Tibial nerve (tissue), 3 donors: Measurements from ENCODE around the gene LBH.

Experiments
- POLR2A ChIP-seq, 2 donors: fragments of 450-650 bp; IDR thresholded peaks; one replicate each; pipeline ENCODE4 v1.6.1; 2017; ENCODE audit warnings: antibody characterized with exemption in 2 of 2, mild to moderate bottlenecking in 2 of 2, moderate library complexity in 2 of 2
- TF ChIP-seq, protein P1 (sequence below), 5 experiments: fragments of 200-600 bp in 3 of 5; fragments of 450-650 bp in 2 of 5; sonication (generic) in 3 of 5; IDR thresholded peaks; one replicate each; pipeline ENCODE4 v1.5.1; 2016 to 2019; ENCODE audit warnings: antibody characterized with exemption in 5 of 5, mild to moderate bottlenecking in 3 of 5, moderate library complexity in 2 of 5

DNA sequence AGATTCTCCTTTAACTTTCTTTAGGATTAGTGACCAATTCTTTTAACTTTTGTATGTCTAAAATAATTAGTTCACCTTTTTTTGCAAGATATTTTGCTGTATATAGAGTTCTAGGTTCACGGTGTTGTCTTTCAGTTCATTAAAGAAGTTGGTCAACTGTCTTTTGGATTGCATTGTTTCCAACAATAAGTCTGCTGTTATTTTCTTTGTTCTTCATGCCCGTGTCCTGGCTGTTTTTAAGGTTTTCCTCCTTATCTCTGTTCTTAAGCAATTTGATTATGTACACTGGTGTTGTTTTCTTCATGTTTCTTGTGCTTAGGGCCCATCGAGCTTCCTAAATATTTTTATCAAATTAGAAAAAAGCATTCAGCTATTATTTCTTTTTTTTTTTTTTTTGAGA is 54.4 kb downstream of the LBH start:
- TF ChIP-seq, protein P1, sequence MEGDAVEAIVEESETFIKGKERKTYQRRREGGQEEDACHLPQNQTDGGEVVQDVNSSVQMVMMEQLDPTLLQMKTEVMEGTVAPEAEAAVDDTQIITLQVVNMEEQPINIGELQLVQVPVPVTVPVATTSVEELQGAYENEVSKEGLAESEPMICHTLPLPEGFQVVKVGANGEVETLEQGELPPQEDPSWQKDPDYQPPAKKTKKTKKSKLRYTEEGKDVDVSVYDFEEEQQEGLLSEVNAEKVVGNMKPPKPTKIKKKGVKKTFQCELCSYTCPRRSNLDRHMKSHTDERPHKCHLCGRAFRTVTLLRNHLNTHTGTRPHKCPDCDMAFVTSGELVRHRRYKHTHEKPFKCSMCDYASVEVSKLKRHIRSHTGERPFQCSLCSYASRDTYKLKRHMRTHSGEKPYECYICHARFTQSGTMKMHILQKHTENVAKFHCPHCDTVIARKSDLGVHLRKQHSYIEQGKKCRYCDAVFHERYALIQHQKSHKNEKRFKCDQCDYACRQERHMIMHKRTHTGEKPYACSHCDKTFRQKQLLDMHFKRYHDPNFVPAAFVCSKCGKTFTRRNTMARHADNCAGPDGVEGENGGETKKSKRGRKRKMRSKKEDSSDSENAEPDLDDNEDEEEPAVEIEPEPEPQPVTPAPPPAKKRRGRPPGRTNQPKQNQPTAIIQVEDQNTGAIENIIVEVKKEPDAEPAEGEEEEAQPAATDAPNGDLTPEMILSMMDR (IDR thresholded peaks at IDR 0.05) = no peak
- no peak for TF ChIP-seq POLR2A (IDR thresholded peaks at IDR 0.05)
